KMS-11 (cell line): ENCODE data around the gene ACP4.

Experiments
- H2AFZ ChIP-seq: fragments of 200-600 bp; sonication (generic); 2 replicates; pipeline ENCODE4 v1.6.1; 2016; ENCODE audit warnings: antibody characterized with exemption, mixed run types, low read depth
- H3K27ac ChIP-seq: fragments of 200-600 bp; sonication (generic); 2 replicates; pipeline ENCODE4 v1.6.1; 2016; ENCODE audit warnings: mild to moderate bottlenecking, mixed run types
- H3K27me3 ChIP-seq: fragments of 200-600 bp; sonication (generic); 2 replicates; pipeline ENCODE4 v1.6.1; 2017; ENCODE audit warnings: mild to moderate bottlenecking, low read depth, mixed run types, moderate library complexity; ENCODE audit not compliant: insufficient read depth
- H3K36me3 ChIP-seq: fragments of 200-600 bp; sonication (generic); 2 replicates; pipeline ENCODE4 v1.6.1; 2017; ENCODE audit warnings: mild to moderate bottlenecking, mixed run types; ENCODE audit not compliant: insufficient read depth
- H3K4me1 ChIP-seq: fragments of 200-600 bp; sonication (generic); 2 replicates; pipeline ENCODE4 v1.6.1; 2016; ENCODE audit warnings: mild to moderate bottlenecking, low read depth, mixed run types; ENCODE audit not compliant: poor library complexity, severe bottlenecking
- H3K4me2 ChIP-seq: fragments of 200-600 bp; sonication (generic); 2 replicates; pipeline ENCODE4 v1.7.0; 2016; ENCODE audit warnings: mild to moderate bottlenecking, mixed run types
- H3K4me3 ChIP-seq: fragments of 200-600 bp; sonication (generic); IDR thresholded peaks from 2 replicates; pipeline ENCODE4 v1.6.1; 2017; ENCODE audit warnings: low read depth, low read length, mixed read lengths; ENCODE audit not compliant: insufficient read depth
- H3K79me2 ChIP-seq: fragments of 200-600 bp; sonication (generic); 2 replicates; pipeline ENCODE4 v1.6.1; 2016; ENCODE audit warnings: low read depth, mixed run types; ENCODE audit not compliant: insufficient read depth
- H3K9ac ChIP-seq: fragments of 200-600 bp; sonication (generic); 2 replicates; pipeline ENCODE4 v1.6.1; 2016; ENCODE audit warnings: mild to moderate bottlenecking, mixed run types
- H4K20me1 ChIP-seq: fragments of 200-600 bp; sonication (generic); 2 replicates; pipeline ENCODE4 v1.6.1; 2016; ENCODE audit warnings: mild to moderate bottlenecking, mixed run types; ENCODE audit not compliant: insufficient read depth
- TF ChIP-seq, protein P1 (sequence below): fragments of 200-600 bp; sonication (generic); conservative IDR thresholded peaks from 2 replicates; pipeline ENCODE4 v1.6.1; 2017; ENCODE audit warnings: low read depth, mild to moderate bottlenecking, antibody characterized with exemption, low read length, moderate library complexity, mixed read lengths

The ACP4 gene

DNA sequence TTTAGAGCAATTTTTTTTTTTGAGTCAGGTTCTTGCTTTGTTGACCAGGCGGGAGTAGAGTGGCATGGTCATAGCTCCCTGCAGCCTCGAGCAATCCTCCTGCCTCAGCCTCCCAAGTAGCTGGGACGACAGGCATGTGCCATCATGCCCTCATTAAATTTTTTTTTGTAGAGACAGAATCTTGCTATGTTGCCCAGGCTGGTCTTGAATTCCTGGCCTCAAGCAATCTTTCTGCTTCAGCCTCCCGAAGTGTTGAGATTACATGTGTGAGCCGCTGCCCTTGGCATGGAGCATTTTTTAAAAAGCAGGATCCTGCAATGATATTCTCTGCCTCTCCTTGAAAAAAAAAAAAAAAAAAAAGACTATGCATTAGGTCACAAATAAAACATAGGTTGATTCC is 14.1 kb upstream of the ACP4 start:
- no peak overlapping the region for H3K9ac ChIP-seq
- no peak overlapping the region for H3K4me3 ChIP-seq
- no peaks in the 10 kb centered on the region for H3K4me1 ChIP-seq
- no peaks in the 10 kb centered on the region for H4K20me1 ChIP-seq
- H3K27ac ChIP-seq = no peak overlapping the region
- no peak overlapping the region for H3K4me2 ChIP-seq
- no peak overlapping the region for H2AFZ ChIP-seq
- no peaks in the 10 kb centered on the region for H3K36me3 ChIP-seq
- peaks cover 56% of the 10 kb centered on the region for H3K27me3 ChIP-seq
- no peaks in the 10 kb centered on the region for H3K79me2 ChIP-seq
- TF ChIP-seq, protein P1, sequence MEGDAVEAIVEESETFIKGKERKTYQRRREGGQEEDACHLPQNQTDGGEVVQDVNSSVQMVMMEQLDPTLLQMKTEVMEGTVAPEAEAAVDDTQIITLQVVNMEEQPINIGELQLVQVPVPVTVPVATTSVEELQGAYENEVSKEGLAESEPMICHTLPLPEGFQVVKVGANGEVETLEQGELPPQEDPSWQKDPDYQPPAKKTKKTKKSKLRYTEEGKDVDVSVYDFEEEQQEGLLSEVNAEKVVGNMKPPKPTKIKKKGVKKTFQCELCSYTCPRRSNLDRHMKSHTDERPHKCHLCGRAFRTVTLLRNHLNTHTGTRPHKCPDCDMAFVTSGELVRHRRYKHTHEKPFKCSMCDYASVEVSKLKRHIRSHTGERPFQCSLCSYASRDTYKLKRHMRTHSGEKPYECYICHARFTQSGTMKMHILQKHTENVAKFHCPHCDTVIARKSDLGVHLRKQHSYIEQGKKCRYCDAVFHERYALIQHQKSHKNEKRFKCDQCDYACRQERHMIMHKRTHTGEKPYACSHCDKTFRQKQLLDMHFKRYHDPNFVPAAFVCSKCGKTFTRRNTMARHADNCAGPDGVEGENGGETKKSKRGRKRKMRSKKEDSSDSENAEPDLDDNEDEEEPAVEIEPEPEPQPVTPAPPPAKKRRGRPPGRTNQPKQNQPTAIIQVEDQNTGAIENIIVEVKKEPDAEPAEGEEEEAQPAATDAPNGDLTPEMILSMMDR = no peak

DNA sequence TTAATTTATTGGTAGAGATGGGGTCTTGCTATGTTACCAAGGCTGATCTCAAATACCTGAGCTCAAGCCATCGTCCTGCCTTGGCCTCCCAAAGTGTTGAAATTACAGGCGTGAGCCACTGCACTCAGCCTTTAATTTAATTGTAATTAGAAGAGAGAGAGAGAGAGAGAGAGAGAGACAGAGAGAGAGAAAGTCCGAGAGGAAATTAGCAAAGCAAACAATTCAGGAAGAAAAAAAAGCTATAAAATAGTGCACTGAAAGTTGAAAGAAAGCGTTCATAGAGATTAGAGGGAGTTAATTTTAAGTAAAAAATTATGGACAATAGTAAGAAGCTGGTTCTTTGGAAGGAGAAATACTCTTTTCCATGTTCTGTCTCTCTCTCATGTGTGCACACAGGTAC is 13.0 kb upstream of the ACP4 start:
- Histone ChIP-seq H3K4me2 (no peak overlapping the region), H3K9ac (no peak overlapping the region), H3K79me2 (no peaks in the 10 kb centered on the region), H2AFZ (no peak overlapping the region), H3K27ac (no peak overlapping the region), H3K4me1 (no peaks in the 10 kb centered on the region), H3K27me3 (peaks cover 64% of the 10 kb centered on the region), H4K20me1 (no peaks in the 10 kb centered on the region), H3K36me3 (no peaks in the 10 kb centered on the region), H3K4me3 (no peak overlapping the region)
- TF ChIP-seq, protein P1 = no peak

DNA sequence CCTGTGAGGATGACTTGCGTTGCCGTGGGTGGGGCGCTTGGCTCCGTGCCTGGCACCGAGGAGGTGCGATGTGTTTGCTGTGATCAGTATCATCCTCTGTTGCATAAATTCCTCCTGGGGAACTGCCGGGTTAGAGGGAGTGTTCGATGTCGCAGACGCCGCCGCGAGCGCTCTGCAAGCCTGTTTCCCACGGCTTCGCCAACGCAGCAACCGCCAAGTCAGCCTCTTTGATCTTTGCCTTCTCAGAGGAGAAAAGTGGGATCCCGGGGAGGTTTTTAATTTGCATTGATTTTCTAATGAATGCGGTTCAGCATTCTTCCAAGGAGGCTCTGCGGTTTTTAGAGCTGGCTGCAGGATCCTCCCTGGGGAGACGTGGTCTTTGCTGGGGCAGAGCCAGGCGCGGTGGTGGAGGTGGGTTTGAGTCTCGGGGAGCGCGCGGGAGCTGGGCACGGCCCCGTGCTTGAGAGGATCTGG is 12.3 kb upstream of the ACP4 start:
- Histone ChIP-seq H3K4me2 (no peak overlapping the region), H3K4me1 (no peaks in the 10 kb centered on the region), H3K27ac (no peak overlapping the region), H3K4me3 (no peak overlapping the region), H3K9ac (no peak overlapping the region), H3K36me3 (no peaks in the 10 kb centered on the region), H4K20me1 (no peaks in the 10 kb centered on the region), H3K79me2 (no peaks in the 10 kb centered on the region), H3K27me3 (peaks cover 66% of the 10 kb centered on the region), H2AFZ (no peak overlapping the region)
- TF ChIP-seq, protein P1 = no peak

DNA sequence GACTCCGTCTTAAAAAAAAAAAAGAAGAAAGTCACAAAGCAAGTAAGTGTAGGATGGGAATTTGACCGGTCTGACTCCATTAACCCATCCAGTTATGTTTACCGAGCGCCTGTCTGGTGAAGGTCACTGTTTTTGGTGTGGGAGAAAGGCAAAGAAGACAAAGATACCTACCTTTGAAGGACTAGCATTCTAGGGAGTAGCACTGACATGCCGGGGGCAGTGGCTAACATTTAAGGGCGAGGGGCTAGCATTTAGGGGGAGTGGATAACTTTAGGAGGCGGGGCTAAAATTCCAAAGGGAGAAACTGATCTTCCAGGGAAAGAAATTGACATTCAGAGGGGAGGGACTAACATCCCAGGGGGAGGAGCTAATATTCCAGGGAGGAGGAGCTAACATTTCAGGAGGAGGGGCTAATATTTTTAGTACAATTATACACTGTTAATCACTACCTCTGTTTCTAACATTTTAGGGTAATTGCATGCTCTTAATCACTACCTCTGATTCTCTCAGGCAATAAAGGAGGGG is 11.2 kb upstream of the ACP4 start:
- H3K4me2 ChIP-seq = no peak overlapping the region
- peaks cover 65% of the 10 kb centered on the region for H3K27me3 ChIP-seq
- H3K36me3 ChIP-seq = no peaks in the 10 kb centered on the region
- no peak overlapping the region for H3K9ac ChIP-seq
- TF ChIP-seq, protein P1 = no peak
- no peak overlapping the region for H3K27ac ChIP-seq
- no peak overlapping the region for H3K4me3 ChIP-seq
- H2AFZ ChIP-seq = no peak overlapping the region
- H3K4me1 ChIP-seq = no peaks in the 10 kb centered on the region
- no peaks in the 10 kb centered on the region for H4K20me1 ChIP-seq
- no peaks in the 10 kb centered on the region for H3K79me2 ChIP-seq
